Prostate gland (tissue), 2 donors: ENCODE results near the gene CDC25A. TPM values are rescaled to one million over a fixed set of nuclear protein-coding genes. Genes with fewer than 3 reads are reported as not detected.

Experiments used
- microRNA counts, 2 donors: library from miRNA; unstranded; fragments of <30 nt; microRNA quantifications; one replicate each; lab custom pipeline; 2016 to 2017
- microRNA-seq: library from miRNA; unstranded; fragments of <30 nt; microRNA quantifications from one replicate; pipeline ENCODE4, GENCODE V29; 2016
- small RNA-seq, 2 donors: library from RNA; depleted of rRNA; stranded (forward); fragments of <200 nt; gene quantifications; one replicate each; pipeline ENCODE3, GENCODE V24; 2016
- total RNA-seq, 2 donors: library from RNA; depleted of rRNA; stranded (reverse); fragments of >200 nt; gene quantifications; one replicate each; pipeline ENCODE4 v1.1.0, GENCODE V29; 2016

Gene CDC25A
- total RNA-seq, 2 donors from 2014 or later = 9.9 to 32.2 TPM

MicroRNAs within 50 kb of the gene (microRNA counts, 767-probe panel; counts per million panel counts)
- 0 to 431 counts per million in 2 donors for microRNA hsa-miR-4443 (lab: Ali Mortazavi, UCI)

Small RNA genes lying within 50 kb of the gene (microRNA-seq; reads per million reads assigned to microRNA genes)
- gene MIR4443 = 3.3 reads per million, percentile 37 among the genes with 10 or more reads in this experiment

Small RNA genes lying within 50 kb of the gene (small RNA-seq; reads per million reads assigned to genes)
- gene MIR4443 (0.70 to 0.75 reads per million in 2 donors), gene NDUFB1P1 (0 reads per million in 2 donors), gene RNU7-128P (0 reads per million in 2 donors), gene SNRPFP4 (0 reads per million in 2 donors)

Other genes starting within 250 kb of the CDC25A start
- 100 to 1,000 TPM in 1 of 2 donors, 10 to 100 TPM in 1; 74.3 to 230 TPM for gene MAP4, start 172.0 kb downstream of the CDC25A start, total RNA-seq
- 1 to 10 TPM in 1 of 2 donors, not detected in 1; 2.4 TPM for gene CAMP, start 35.1 kb upstream of the CDC25A start, total RNA-seq
- 10 to 100 TPM; 21.2 to 28.3 TPM for gene ZNF589, start 52.7 kb upstream of the CDC25A start, total RNA-seq
- gene NME6, start 113.0 kb upstream of the CDC25A start, total RNA-seq = 10 to 100 TPM; 42.2 to 51.6 TPM
- gene SPINK8, start 145.2 kb upstream of the CDC25A start, total RNA-seq = 1 to 10 TPM in 1 of 2 donors, not detected in 1; 4.9 TPM
- gene FBXW12, start 183.8 kb upstream of the CDC25A start, total RNA-seq = under 1 TPM in 1 of 2 donors, not detected in 1; 0.68 TPM
- 100 to 1,000 TPM; 115 to 182 TPM for gene PLXNB1, start 241.7 kb upstream of the CDC25A start, total RNA-seq